CD4-positive, alpha-beta T cell treated with Interferon gamma for 1 hour (primary cell): ENCODE measurements around the gene DIPK1B.

Experiments
- DNase-seq: peaks from one replicate; pipeline ENCODE4 v3.0.0-alpha.2; 2020

DIPK1B gene

DNA sequence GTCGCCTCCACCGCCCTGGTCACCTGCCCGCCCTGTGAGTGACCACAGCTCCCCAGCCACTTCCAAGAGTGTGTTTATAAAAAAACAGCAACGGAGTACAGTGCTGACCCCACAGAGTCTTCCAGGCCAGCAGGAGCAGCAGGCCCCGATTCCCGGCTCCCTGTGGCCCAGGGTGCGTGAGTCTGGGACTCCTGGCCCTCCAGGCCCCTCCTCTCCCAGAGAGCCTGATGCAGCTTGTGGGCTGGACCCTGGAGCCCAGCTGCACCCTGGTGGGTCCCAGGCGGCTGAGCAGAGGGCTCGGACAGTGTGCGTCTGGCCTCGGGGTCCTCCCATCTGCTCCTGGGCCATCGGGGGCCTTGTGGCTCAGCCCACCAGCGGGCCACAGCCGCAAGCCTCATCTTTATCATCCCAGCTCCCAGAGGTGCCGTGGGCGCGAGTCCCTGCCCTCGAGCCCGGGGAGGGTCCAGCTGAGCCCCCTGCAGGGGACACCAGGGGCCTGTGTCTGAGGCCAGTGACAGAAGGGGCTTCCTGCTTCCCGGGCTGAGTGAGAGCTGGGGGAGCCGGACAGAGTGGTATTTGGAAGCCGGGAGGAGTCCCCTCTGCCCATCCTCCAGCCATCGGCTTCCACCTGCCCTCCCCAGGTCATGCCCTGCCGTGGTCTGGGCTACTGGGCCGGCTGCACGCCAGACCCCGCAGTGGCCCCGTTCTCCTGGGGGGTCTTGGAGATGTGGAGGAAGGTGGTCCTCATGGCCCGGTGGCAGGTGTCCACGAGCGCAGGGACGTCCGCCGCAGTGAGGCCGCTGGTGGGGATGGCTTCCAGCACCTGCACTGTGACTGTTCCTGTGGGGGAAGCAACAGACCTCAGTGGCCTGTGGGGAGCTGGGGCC is 39.0 kb upstream of the DIPK1B start:
- no peak for DNase-seq

DNA sequence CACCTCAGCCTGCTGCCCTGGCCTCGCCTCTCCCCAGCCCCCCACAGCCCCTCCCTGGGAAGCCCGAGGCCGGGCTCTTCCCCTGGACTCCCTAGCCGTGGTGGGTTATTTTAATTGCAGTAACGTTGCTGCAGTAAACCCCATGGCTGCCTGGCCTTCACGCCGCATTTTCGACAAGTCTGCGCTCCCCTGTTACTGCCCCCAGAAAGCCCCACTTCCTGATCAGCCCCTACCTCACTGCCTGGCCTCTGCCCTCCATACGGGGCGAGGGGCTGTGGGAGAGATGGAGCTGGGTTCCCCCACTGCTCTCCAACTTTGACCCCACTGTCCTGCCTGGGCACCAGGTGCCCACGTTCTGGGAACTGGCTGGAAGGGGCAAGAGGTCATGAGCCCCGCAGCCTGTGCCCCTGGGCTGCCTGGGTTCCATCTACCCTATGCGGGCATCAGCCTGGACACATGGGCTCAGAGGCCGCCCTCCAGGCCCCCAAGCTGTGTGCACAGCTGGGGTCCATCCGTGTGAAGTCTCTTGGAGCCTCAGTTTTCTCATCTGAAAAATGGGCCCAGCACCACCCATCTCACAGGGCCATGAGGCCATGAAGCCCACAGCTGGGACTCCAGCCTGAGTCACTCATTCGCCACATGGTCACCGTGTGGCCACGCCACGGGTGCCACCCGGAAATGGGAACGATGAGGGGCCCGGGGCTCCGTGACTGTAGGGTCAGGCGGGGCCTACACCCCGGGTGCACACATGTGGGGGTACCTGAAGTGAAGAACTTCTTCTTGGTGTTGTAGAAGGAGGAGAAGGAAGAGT is 38.2 kb upstream of the DIPK1B start:
- no peak for DNase-seq

DNA sequence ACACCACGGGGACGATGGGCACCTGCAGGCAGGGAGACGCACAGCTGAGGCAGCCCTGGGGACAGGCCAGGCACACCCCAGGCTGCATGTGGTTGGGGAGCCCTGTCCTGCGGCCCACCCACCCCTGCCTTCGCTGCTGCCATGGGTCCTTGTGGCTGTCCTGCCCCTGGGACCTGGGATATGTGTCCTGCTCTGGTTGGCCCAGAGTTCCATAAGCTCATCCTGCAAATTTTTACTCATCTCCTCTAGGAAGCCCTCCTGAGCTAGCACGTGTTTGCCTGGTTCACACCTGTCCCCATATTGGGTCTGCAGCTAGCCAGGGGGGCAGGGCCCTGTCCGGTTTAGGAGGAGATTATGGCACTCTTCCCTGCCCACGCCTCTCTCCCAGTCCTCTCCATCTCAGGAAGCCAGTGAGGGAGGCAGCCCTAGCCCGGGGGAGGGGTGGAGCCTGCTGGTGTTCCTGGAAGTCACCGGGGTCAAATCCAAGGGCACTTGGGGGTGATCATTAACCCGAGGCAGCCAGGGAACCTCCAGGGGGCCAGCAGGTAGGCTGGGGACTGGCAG is 37.5 kb upstream of the DIPK1B start:
- no peak for DNase-seq

DNA sequence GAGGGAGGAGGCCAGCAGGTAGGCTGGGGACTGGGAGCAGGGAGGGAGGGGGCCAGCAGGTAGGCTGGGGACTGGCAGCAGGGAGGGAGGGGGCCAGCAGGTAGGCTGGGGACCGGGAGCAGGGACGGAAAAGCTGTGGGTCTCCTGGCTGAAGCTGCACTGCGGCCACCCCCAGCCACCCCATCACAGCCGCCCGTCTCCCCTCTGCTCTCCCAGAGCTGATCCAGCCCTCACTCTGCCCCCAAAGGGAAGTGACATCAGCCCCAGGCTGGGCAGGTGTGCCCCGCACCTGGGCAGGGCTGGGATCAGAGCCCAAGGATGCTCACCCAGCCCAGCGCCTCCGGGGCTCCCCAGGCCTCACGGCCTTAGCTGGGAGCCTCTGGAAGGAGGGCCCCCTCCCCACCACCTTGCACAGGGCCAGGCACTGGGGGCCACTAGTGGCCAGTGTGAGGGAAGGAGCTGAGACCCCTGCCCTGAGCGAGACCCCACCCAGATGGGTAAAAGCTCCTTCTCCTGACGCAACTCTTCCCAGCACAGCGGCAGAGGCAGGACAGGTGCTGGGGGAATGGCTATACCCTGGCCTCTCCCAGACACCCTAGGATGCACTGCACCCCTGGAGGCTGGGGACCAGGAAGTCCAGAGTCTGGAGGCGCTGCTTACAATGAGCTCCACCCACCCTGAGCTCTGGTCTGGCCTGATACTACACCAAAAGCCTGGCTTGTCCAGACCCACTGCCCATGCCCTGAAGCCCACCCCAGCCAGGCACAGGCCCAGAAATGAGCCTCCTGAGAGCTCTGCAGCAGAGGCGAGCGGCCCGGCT is 36.7 kb upstream of the DIPK1B start:
- no peak for DNase-seq

DNA sequence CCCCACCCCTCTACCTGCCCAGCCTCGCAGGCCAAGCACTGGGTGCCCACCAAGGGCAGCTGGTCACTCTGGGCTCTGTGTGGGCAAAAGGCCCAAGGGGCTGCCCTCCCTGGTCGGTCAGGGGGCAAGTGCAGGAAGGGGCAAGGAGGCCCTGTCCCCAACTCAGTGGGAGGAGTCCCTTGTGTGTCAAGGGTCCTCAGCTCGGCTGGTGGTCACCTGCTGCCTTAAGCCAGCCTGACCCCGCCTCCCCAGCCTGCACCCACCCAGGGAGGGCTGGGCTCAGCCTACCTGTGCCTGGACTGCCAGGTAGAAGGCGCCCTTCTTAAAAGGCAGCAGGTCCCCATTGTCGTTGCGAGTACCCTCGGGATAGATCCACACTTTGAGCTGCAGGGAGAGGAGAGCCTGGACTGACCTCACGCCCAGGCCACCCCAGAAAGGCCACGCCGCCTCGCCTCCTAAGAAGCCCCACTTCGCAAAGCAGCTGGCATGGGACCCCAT is 36.0 kb upstream of the DIPK1B start:
- DNase-seq, result no peak

DNA sequence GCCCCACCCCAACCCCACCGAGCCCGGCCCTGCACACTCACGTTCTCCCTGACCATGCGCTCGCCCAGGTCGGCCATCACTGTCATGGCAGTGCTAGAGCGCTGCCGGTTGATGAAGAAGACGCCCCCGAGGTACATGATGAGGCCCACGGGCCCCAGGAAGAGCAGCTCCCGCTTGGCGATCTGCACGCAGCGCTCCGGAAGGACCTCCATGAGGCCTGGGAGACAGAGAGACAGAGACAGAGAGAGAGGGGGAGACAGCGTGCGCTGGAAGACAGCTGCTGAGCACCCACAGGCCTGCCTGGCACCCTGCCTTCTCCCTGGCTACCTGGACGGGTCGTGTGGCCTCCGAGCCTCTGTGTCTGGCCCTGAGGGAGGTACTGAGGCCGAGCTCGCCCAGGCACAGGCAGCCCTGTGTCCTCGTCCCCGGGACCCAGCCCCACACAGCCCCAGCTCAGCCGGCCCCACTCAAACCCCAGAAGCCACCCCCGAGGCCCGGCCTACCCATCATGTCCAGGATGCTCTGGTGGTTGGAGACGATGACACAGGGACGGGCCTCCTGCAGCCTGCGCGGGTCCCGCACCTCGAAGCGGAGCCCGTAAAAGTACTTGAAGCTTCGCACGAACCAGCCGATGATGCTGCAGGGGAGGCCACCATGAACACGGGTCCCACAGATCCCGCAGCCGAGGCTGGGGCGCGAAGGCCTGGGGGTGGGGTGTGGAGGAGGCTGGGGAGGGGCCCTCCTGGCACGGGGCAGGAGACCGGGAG is 35.3 kb upstream of the DIPK1B start:
- DNase-seq, result no peak

DNA sequence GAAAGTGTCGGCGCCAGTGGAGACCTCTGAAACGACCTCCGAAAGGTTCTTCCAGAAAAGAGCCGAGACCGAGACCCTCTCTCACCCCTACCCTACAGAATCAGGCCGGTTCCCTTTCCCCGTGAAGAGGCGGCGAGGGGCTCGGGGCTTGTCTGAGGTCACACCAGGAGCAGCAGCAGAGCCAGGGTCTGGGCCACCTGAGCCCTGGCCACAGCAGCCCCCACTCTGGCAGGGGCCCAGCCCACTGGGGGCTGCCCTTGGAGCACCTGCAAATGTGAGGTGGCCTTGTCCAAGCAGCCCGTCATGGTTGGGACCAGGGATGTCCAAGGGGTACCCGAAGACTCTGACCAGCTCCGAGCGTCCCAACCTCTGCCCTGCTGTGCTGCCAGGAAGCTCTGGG is 34.3 kb upstream of the DIPK1B start:
- DNase-seq, result no peak

DNA sequence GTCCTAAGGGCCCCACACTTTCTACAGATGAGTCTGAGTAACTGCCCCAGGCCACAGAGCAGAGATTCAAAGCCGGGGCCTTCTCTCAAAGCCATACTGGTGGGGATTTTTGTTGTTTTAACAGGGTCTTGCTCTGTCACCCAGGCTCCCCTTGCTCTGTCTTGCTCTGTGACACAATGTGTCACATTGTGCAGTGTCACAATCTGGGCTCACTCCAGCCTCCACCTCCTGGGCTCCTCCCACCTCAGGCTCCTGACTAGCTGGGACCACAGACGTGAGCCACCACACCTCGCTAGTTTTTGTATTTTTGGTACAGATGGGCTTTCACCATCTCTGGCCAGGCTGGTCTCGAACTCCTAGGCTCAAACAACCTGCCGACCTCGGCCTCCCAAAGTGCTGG is 33.7 kb upstream of the DIPK1B start:
- DNase-seq, result no peak

DNA sequence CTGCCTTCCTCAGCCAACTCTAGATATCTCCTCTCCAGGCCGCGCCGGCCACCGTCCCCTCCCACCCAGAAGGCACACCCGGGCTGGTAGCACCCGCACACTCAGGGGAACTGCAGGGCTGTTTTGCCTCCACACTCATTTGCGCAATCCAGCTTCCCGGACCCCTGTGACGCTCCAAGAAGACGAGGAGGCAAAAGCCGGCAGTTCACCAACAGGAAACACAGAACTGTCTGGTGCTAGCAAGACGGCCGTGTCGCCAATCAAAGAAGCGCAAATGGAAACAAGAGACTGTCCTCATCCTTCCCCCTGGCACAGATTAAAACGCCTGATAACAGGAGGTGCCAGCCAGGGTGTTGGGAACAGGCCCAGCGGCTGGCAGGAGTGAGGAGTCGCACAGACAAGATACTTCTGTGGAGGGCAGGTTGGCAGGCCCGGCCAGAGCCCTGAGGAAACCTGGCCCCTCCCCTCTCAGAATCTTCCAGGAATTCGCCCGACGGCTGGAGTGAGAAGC is 32.9 kb upstream of the DIPK1B start:
- peak; percentile 47 for DNase-seq

DNA sequence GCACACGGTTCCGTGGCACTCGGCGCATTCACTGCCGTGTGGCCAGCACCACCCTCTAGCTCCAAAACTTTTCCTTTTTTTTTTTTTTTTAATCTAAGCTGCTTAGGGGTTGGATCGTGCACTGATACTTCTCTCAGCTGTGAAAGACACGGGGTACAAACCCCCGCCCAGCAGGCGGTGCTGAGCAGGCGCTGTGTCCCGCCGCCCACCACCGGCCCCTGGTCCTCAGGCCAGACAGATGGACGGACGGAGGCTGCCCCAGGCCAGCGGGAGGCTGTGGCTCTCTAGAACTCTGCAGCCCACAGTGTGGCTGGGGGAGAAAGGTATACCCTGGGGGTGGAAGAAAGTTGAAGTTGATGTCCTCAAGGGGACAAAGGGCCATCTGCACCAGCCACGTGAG is 31.3 kb upstream of the DIPK1B start:
- no peak for DNase-seq

DNA sequence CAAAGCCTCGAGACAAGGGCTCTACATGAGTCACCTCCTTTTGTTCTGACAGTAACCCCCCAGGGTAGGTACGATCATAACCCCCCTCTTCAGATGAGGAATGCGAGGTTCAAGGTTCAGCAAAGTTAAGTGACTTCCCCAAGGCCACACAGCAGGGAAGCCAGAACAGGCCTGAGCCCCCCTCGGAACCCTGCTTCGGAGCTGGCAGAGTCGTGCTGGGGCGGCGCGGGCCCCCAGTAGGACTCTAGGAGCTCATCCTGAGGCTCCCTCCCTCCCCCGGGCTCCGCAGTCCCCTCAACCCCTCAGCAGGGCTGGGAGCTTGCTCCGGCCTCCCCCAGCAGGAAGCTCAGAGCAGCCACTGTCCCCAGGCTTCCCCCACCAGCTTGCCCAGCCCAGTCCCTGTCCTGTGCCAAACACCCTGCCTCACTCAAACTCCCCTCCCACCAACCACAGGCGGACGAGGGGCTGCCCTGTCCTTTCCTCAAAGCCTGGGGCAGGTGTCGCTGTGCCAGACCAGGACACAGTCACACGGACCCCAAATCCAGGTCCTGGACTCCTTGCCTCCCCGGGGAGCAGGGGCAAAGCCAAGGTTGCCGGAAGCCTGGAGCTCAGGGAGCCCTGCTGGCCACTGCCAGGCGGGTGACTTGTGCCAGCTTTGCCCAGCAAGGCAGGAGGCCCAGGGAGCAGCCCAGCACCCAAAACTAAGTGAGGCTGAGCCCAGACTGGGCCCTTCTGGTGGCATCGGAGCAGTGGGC is 30.2 kb upstream of the DIPK1B start:
- no peak for DNase-seq

DNA sequence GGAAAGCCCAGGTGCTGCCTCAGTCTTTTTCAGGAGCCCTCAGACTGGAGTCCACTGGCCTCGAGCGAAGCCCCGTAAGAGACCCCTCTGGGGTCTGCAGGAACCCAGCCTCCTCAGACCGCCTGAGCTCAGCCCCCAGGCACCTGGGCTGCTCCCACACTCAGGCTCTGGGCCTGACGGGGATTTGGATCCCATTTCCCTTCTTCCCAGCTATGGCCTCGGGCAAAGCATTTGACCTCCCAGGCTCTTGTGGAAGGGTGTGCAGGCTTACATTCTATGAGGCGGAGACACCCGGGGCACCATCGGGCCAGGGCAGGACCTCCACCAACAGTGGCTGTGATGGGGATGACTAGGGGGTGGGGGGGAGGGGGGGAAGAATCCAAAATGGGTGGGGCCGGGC is 29.7 kb upstream of the DIPK1B start:
- no peak for DNase-seq

DNA sequence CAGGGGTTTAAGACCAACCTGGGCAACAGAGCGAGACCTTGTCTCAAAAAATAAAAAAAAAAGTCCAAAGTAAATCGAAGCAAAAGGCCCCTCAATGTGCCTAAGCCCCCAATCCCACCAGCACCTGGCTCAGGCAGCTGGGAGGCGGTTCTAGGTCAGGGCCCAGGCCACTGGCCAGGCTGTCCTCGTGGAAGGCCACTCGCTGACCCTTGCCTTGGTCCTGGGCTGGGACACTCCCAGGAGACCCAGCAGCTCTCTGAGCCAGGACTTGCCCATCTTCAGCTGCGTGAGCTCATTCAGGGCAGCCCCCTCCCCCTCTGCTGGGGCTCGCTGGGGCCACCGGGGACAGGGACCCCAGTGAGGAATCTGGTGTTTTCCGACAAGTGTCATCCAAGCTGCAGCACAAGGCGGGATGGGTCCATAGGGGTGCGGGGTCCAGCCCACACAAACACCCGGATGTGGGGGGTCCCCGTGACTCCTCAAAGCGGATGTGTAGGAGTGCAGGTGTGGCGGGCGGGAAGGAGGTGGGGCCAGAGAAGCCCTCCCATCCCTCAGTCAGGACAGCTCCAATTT is 29.1 kb upstream of the DIPK1B start:
- no peak for DNase-seq

DNA sequence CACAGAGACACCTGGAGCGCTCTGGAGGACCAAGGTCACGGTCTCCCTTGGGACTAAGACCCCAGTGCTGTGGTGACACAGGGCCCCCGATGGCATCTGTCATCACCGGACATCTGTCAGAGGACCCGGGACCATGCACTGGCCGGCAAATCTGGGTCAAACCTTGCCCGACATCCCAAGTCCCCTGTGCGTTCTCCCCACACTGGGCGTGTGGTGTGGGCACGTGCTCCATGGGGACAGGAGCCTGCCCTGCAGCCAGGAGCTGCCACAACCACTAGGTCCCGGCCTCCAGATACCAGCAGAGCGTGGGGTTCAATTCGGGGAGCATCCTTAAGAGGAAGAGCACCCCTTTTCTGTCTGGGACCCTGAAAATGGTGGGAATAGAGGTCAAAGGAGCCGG is 28.6 kb upstream of the DIPK1B start:
- DNase-seq, result no peak

DNA sequence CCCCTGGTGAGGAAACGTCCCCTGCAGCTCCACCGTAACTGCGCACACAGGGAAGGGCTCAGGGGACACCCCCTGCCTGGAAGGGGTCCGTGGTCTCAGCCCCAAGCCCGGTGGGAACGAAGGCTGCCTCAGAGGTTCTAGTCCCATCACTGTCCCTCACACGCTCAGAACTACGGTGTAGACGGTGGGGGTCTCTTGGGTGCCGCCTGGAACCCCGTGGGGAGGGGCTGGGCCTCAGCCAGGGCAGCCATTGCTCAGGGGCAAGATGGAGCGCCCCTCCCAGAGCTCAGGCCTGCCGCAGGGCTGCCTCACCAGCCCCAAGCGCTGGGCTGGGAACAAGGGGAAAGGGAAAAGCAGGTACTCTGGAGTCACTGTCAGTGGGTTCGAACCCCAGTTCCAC is 28.0 kb upstream of the DIPK1B start:
- no peak for DNase-seq

DNA sequence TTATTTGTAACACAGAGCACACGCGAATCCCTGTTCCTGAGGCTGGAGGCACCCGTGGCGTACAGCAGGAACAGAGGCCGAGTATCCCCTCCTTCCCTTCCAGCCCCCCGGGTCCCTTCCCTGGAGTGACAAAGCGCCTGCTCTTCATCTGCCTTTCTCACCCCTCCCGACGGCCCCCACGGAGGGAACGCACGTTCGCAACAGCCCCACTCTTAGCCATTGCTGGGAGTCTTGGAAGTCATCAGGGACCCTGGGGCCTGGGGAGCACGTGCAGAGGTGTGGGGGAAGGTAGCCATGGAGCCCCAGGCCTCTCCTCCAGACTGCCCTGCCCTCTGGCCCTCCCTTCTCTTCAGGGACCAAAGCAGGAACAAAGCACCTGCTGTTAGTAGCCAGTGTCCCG is 27.6 kb upstream of the DIPK1B start:
- no peak for DNase-seq

DNA sequence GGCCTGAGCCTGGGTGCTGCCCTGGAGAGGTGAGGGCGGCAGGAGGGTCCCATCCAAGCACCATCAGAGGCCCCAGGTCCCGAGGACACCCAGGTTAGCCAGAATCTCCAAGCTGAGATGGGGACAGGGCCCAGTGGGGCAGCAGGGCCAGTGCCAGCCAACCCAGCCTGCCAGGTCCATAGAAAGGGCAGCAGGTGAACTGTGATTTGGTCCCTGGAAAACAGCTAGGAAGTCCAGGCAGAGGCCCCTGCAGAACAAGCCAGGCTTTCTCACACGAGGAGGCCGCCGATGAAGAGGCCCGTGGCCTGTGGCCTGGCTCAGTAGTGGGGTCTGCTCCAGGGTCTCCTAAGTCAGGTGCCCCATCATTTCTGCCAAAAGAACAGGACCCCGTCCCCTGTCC is 27.2 kb upstream of the DIPK1B start:
- no peak for DNase-seq

DNA sequence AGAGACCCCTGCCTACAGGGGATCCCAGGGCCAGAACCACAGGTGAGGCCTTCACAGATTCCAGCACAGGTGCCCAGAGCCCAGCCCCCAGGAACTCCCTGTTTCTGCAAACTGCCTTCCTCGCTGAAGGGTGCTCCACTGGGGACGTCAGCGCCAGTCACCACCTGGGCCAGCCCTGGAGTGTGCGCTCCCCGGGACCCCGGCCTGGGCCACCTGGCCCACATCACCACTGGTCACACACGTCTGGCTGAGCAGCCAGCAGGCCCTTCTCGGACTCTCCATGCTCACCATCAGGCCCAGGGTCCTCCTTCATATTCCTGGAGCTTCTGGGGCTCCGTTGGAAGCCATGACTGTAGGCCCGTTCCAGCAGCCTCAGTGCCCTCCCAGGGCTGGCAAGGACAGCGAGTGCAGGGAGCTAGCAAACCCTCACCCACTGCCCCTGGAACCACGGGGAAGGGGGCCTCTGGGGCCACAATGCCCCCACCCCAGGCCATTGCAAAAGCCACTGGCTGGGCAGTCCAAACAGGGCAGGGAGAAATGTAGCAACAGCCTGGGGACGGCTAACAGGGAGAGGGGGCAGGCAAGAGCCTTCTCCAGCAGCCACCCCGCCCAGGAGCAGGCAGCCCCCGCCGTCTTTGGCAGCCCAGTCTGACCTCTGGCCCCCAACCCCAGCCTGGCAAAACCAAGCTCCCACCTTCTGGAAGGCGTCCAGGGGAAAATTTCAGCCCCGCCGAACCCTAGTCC is 26.4 kb upstream of the DIPK1B start:
- no peak for DNase-seq

DNA sequence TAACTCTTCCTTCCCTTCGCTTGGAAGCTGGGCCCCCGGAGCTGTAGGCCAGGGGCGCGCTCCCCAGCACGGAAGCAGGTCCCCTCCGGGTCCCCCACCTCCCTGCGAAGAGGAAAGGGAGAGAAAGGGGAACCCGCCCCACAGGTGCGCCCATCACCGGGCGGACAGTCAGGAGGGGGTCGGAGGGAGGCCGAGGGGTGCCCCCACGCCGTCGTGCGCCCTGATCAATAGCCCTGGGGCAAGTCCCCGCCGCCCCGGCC is 25.9 kb upstream of the DIPK1B start:
- DNase-seq, result no peak
